GM18951 (cell line): ENCODE data around the gene PICALM.

ENCODE experiments used
- POLR2A ChIP-seq: IDR thresholded peaks from 4 replicates; pipeline ENCODE4 v1.6.1; 2011; ENCODE audit warnings: mild to moderate bottlenecking; ENCODE audit not compliant: insufficient read length, insufficient read depth; ENCODE audit errors: extremely low read depth
- in situ Hi-C: fragments of 300-500 bp; cut with MboI; formaldehyde crosslinking; loops from one replicate; pipeline ENCODE4 v1.12.0; 2022; ENCODE audit warnings: low sequenced_read_pairs, mixed read lengths, inconsistent platforms; ENCODE audit not compliant: unreplicated experiment

The PICALM gene

GRCh38 chr11:86047275-86047991 is 21.5 kb downstream of the PICALM start:
- in situ Hi-C loops, result loop anchor here (10.0 kb wide), 1 partner anchor 147 kb away; no protein-coding TSS in a partner anchor

DNA sequence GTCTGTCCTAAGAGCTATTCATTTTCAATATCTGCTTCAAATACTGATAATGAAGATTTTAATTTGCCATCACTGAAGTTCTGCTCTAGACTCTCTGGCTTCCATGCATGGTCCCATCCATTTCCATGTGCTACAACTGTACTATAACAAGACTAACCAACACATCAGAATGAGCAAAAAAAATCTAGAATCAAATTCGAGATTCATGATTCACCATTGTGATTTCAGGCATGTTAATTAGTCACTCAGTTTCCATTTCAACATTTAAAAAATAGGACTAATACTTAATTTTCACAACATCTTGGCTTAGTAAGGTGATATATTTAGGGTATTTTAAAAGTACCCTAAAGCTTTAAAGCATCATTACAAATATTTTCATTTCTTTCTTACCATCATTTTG is 22.8 kb downstream of the PICALM start:
- no peak for TF ChIP-seq POLR2A
- in situ Hi-C loops, result loop anchor here (10.0 kb wide), 1 partner anchor 149 kb away; no protein-coding TSS in a partner anchor

More at GRCh38 chr11:86047275-86047991, 21.5 kb downstream of the PICALM start:
- TF ChIP-seq POLR2A, result no peak

DNA sequence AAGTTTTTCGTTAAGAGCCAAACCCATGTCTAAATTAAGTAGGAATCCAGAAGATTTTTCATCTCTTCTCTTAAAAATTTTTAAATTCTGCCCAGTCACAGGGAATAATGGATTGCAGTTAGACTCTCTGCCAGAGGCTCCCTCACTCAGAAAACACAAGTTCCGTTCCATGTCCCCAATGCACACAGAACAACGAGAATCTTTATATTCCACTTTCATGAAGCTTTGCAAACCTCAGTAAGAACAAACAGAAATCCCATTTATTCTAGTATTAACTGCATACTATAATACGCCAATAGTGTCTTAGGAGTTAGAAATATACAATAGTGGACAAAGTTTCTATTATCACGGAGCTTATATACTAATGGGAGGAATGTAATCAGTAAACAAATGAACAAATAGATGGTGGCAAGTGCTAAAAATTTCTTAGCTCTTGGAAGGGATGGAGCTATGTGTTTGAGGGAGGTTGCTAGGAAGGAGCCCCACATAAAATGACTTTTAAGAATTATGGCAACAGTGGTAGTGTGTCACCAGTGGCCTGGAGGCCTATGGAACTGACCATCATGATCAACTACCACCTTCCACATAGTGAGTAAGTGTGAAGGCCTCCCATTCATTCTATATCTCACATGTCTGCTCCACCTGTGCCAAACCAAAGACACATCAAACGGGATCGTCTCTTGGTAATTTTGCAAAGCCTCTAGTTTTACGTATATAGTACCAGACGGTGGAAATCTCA is 24.9 kb downstream of the PICALM start:
- in situ Hi-C loops, result loop anchor here (10.0 kb wide), 1 partner anchor 151 kb away; no protein-coding TSS in a partner anchor
- no peak for TF ChIP-seq POLR2A

GRCh38 chr11:86041975-86042378 is 26.9 kb downstream of the PICALM start:
- in situ Hi-C loops, result loop anchor here (10.0 kb wide), 1 partner anchor 153 kb away; no protein-coding TSS in a partner anchor
- no peak for TF ChIP-seq POLR2A

GRCh38 chr11:86040919-86041850 is 27.7 kb downstream of the PICALM start:
- in situ Hi-C loops, result loop anchor here (10.0 kb wide), 1 partner anchor 154 kb away; no protein-coding TSS in a partner anchor
- TF ChIP-seq POLR2A, result no peak

DNA sequence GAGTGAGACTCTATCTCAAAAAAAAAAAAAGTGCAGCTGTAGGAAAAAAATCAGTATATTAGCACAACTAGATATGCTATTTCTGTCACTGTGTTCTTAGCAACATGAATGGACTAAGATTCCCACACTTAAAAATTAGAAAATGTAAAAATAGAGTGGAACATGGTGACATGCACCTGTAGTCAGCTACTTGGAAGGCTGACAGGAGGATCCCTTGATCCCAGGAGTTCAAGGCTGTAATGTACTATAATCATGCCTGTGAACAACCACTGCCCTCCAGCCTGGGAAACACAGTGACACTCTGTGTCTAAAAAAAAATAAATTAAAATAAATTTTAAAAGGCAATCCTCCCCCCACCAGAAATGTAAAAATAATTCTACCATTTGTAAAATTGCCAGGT is 29.8 kb downstream of the PICALM start:
- no peak for TF ChIP-seq POLR2A
- in situ Hi-C loops, result no loop called here

- in situ Hi-C loops, result no loop called here
- TF ChIP-seq POLR2A, result no peak
Measured at GRCh38 chr11:86037743-86038142, 31.1 kb downstream of the PICALM start.

GRCh38 chr11:86035920-86036319 is 33.0 kb downstream of the PICALM start:
- in situ Hi-C loops, result no loop called here
- TF ChIP-seq POLR2A, result no peak

DNA sequence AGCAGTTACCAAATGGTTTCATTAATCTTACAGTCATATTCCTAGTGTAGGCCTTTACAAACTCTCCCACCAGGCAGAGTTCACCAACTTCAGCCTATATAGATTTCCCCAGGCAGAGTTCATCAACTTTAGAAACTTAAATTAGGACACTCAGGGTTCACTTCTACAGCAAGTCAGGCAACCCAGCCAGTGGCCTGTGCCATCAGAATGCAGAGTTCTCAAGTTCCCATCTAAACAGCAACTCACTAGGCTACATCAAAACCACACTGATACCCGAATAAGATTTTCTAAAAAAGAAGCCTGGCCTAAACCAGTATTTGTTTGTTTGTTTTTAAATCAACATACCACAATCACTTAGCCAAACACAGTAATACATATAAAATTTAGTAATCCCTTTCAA is 33.7 kb downstream of the PICALM start:
- no peak for TF ChIP-seq POLR2A
- in situ Hi-C loops, result no loop called here

- no peak for TF ChIP-seq POLR2A
- in situ Hi-C loops, result no loop called here
Measured at GRCh38 chr11:86034710-86035109, 34.2 kb downstream of the PICALM start.

- TF ChIP-seq POLR2A, result no peak
- in situ Hi-C loops, result no loop called here
Measured at GRCh38 chr11:86021377-86021776, 47.5 kb downstream of the PICALM start.

- TF ChIP-seq POLR2A, result no peak
- in situ Hi-C loops, result no loop called here
Measured at GRCh38 chr11:86018249-86018648, 50.6 kb downstream of the PICALM start.

GRCh38 chr11:86016451-86016850 is 52.4 kb downstream of the PICALM start:
- in situ Hi-C loops, result no loop called here
- no peak for TF ChIP-seq POLR2A
